Measurements from ENCODE around the gene OR11H7. TPM values are rescaled to one million over a fixed set of nuclear protein-coding genes. Genes with fewer than 3 reads are reported as not detected.
"Not testable (repeated sequence)": the region's sequence is repeated elsewhere in the genome, so short reads cannot be mapped to it uniquely, and the experiment has no call there.

The OR11H7 gene
- total RNA-seq, 2 experiments from 2014 or later, result not detected

GRCh38 chr14:20215196-20215595 lies 13.6 kb upstream of the OR11H7 start:
- Mint-ChIP-seq H3K4me1 (no peaks in the 10 kb centered on the region), H3K4me3 (no peak overlapping the region), H3K9me3 (no peaks in the 10 kb centered on the region), H3K27me3 (no peaks in the 10 kb centered on the region), H3K36me3 (ENCODE audit: low read depth) (no peaks in the 10 kb centered on the region), H3K27ac (no peak overlapping the region)
- CTCF ChIA-PET, result no interaction called here
- no peak for DNase-seq
- POLR2A ChIA-PET, result no interaction called here

DNA sequence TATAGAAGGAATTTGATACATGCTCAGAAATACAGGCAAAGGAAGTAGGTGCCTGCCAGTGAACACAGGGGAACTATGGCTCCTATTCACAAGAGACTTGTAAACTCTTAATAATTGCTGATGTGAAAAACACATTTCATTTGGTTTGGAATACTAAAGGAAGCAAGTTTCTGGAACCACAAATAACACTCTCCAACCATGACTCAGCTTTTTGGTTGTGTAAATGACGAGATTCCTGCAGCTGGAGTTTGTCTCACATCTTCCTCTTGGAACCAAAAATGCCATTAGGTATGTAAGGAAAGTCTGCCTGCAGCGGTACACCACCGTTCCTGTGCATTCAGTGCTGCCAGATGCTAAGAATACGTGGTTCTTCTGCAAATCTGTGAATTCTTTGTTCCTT lies 9.7 kb upstream of the OR11H7 start:
- no peaks in the 10 kb centered on the region for H3K36me3 Mint-ChIP-seq (ENCODE audit: low read depth)
- POLR2A ChIA-PET, result no interaction called here
- no peak overlapping the region for H3K27ac Mint-ChIP-seq
- no peaks in the 10 kb centered on the region for H3K9me3 Mint-ChIP-seq
- no peak for DNase-seq
- CTCF ChIA-PET, result no interaction called here
- H3K27me3 Mint-ChIP-seq, result peaks cover 1% of the 10 kb centered on the region
- no peak overlapping the region for H3K4me3 Mint-ChIP-seq
- no peaks in the 10 kb centered on the region for H3K4me1 Mint-ChIP-seq

DNA sequence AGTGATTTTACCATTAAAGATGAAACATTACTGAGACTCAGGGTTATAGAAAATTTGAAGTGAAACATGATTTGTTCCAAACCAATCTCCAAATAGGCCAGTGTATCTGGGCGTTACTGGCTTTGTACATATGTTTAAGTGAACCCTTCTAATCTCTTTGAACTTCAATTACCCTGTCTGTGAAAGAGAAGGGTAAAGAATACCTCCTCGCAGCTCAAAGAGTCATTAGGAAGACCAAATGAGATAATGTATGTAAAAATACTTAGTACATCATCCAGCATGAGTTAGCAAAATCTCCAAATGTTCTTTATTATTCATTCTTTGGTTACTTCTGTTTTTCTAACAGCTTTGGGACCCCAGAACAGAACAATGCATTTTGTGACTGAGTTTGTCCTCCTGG lies 5.4 kb upstream of the OR11H7 start, which contains the start of gene OR11H6:
TSS of gene OR11H6 (plus strand) at position 301 of the 400 bp plus-strand sequence. CDS start at position 301, 0 bp downstream.
- POLR2A ChIA-PET, result no interaction called here
- Mint-ChIP-seq H3K4me1 (no peaks in the 10 kb centered on the region), H3K9me3 (peaks cover 3% of the 10 kb centered on the region), H3K36me3 (ENCODE audit: low read depth) (no peaks in the 10 kb centered on the region), H3K4me3 (no peak within 1 kb of the TSS), H3K27ac (no peak within 1 kb of the TSS), H3K27me3 (peaks cover 1% of the 10 kb centered on the region)
- CTCF ChIA-PET, result no interaction called here
- no peak for DNase-seq

DNA sequence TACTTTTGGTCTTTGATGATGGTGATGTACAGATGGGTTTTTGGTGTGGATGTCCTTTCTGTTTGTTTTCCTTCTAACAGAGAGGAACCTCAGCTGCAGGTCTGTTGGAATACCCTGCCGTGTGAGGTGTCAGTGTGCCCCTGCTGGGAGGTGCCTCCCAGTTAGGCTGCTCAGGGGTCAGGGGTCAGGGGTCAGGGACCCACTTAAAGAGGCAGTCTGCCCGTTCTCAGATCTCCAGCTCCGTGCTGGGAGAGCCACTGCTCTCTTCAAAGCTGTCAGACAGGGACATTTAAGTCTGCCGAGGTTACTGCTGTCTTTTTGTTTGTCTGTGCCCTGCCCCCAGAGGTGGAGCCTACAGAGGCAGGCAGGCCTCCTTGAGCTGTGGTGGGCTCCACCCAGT lies 6.6 kb downstream of the OR11H7 start:
- H3K9me3 Mint-ChIP-seq; H3K27me3 Mint-ChIP-seq; H3K36me3 Mint-ChIP-seq (ENCODE audit: low read depth); DNase-seq; H3K4me1 Mint-ChIP-seq; CTCF ChIA-PET; POLR2A ChIA-PET; H3K4me3 Mint-ChIP-seq; H3K27ac Mint-ChIP-seq: not testable (repeated sequence)

- ChIA-PET CTCF (no interaction called here), POLR2A (no interaction called here)
- H3K4me1 Mint-ChIP-seq, result no peaks in the 10 kb centered on the region
- H3K36me3 Mint-ChIP-seq (ENCODE audit: low read depth), result no peaks in the 10 kb centered on the region
- no peak overlapping the region for H3K4me3 Mint-ChIP-seq
- no peak overlapping the region for H3K27ac Mint-ChIP-seq
- no peak for DNase-seq
- peaks cover 1% of the 10 kb centered on the region for H3K27me3 Mint-ChIP-seq
- peaks cover 4% of the 10 kb centered on the region for H3K9me3 Mint-ChIP-seq
Observed at GRCh38 chr14:20247646-20248246, 19.0 kb downstream of the OR11H7 start.

GRCh38 chr14:20262642-20263128 lies 33.9 kb downstream of the OR11H7 start:
- H3K4me3 Mint-ChIP-seq, result no peak overlapping the region
- H3K9me3 Mint-ChIP-seq, result no peaks in the 10 kb centered on the region
- H3K27ac Mint-ChIP-seq, result no peak overlapping the region
- no peak for DNase-seq
- H3K36me3 Mint-ChIP-seq (ENCODE audit: low read depth), result no peaks in the 10 kb centered on the region
- CTCF ChIA-PET, result no interaction called here
- POLR2A ChIA-PET, result no interaction called here
- no peaks in the 10 kb centered on the region for H3K4me1 Mint-ChIP-seq
- H3K27me3 Mint-ChIP-seq, result no peaks in the 10 kb centered on the region

- H3K9me3 Mint-ChIP-seq; H3K4me1 Mint-ChIP-seq; H3K27me3 Mint-ChIP-seq; DNase-seq; POLR2A ChIA-PET; CTCF ChIA-PET; H3K4me3 Mint-ChIP-seq; H3K36me3 Mint-ChIP-seq (ENCODE audit: low read depth); H3K27ac Mint-ChIP-seq: not testable (repeated sequence)
Observed at GRCh38 chr14:20264361-20264760, 35.6 kb downstream of the OR11H7 start.

DNA sequence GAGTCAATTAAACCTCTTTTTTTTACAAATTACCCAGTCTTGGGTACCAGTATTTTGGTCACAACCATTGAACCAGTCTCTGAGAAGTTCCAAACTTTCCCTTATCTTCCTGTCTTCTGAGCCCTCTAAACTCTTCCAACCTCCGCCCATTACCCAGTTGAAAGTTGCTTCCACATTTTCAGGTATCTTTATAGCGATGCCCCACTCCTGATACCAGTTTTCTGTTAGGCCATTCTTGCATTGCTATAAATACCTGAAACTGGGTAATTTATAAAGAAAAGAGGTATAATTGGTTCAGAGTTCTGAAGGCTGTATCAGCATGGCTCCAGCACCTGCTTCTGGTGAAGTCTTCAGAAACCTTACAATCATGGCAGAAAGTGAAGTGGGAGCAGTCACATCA lies 45.3 kb downstream of the OR11H7 start:
- Mint-ChIP-seq H3K36me3 (ENCODE audit: low read depth) (peaks cover 39% of the 10 kb centered on the region), H3K9me3 (peaks cover 24% of the 10 kb centered on the region), H3K27me3 (no peaks in the 10 kb centered on the region), H3K27ac (no peak overlapping the region), H3K4me1 (peaks cover 6% of the 10 kb centered on the region), H3K4me3 (no peak overlapping the region)
- POLR2A ChIA-PET, result no interaction called here
- no peak for DNase-seq
- CTCF ChIA-PET, result no interaction called here

- Mint-ChIP-seq H3K4me1 (peaks cover 18% of the 10 kb centered on the region), H3K27me3 (no peaks in the 10 kb centered on the region), H3K9me3 (peaks cover 17% of the 10 kb centered on the region), H3K27ac (no peak overlapping the region), H3K4me3 (no peak overlapping the region), H3K36me3 (ENCODE audit: low read depth) (peaks cover 58% of the 10 kb centered on the region)
- ChIA-PET CTCF (no interaction called here), POLR2A (no interaction called here)
- no peak for DNase-seq
Observed at GRCh38 chr14:20277409-20277808, 48.6 kb downstream of the OR11H7 start.

GRCh38 chr14:20278414-20278813 lies 49.6 kb downstream of the OR11H7 start:
- DNase-seq, result no peak
- peaks cover 15% of the 10 kb centered on the region for H3K9me3 Mint-ChIP-seq
- H3K4me1 Mint-ChIP-seq, result peaks cover 18% of the 10 kb centered on the region
- no peak overlapping the region for H3K4me3 Mint-ChIP-seq
- peaks cover 63% of the 10 kb centered on the region for H3K36me3 Mint-ChIP-seq (ENCODE audit: low read depth)
- ChIA-PET CTCF (no interaction called here), POLR2A (no interaction called here)
- H3K27me3 Mint-ChIP-seq, result no peaks in the 10 kb centered on the region
- no peak overlapping the region for H3K27ac Mint-ChIP-seq

DNA sequence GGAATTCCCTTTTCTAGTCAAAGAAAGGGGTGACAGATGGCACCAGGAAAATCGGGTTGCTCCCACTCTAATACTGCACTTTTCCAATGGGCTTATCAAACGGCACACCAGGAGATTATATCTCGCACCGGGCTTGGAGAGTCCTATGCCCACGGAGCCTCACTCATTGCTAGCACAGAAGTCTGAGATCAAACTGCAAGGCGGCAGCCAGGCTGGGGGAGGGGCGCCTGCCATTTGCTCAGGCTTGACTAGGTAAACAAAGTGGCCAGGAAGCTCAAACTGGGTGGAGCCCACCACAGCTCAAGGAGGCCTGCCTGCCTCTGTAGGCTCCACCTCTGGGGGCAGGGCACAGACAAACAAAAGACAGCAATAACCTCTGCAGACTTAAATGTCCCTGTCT lies 51.5 kb downstream of the OR11H7 start:
- POLR2A ChIA-PET, H3K4me3 Mint-ChIP-seq, H3K27me3 Mint-ChIP-seq, CTCF ChIA-PET, H3K9me3 Mint-ChIP-seq: not testable (repeated sequence)
- peak; percentile 47 for DNase-seq
- peaks cover 18% of the 10 kb centered on the region for H3K4me1 Mint-ChIP-seq
- peaks cover 62% of the 10 kb centered on the region for H3K36me3 Mint-ChIP-seq (ENCODE audit: low read depth)
- peak overlapping the region; percentile 65 for H3K27ac Mint-ChIP-seq

Other genes with a start within 250 kb of the OR11H7 start
- gene OR4Q2, start 226.8 kb upstream of the OR11H7 start, total RNA-seq, result not detected
- not detected for gene OR4K14, start 209.7 kb upstream of the OR11H7 start, total RNA-seq
- gene OR4K13, start 192.9 kb upstream of the OR11H7 start, total RNA-seq, result not detected
- gene OR4L1, start 168.9 kb upstream of the OR11H7 start, total RNA-seq, result not detected
- gene OR4K17, start 118.2 kb upstream of the OR11H7 start, total RNA-seq, result not detected
- gene OR4N5, start 90.2 kb upstream of the OR11H7 start, total RNA-seq, result not detected
- gene OR11G2, start 38.1 kb upstream of the OR11H7 start, total RNA-seq, result not detected
- gene OR11H6, start 5.3 kb upstream of the OR11H7 start, total RNA-seq, result not detected
- not detected for gene OR11H4, start 10.3 kb downstream of the OR11H7 start, total RNA-seq
- 10 to 100 TPM; 20.5 to 21.2 TPM for gene TTC5, start 77.0 kb downstream of the OR11H7 start, total RNA-seq
- 10 to 100 TPM; 39.3 to 43.4 TPM for gene CCNB1IP1, start 104.3 kb downstream of the OR11H7 start, total RNA-seq
- gene PARP2, start 114.7 kb downstream of the OR11H7 start, total RNA-seq, result 10 to 100 TPM; 27.1 to 28.7 TPM
- 10 to 100 TPM; 60.7 to 63.5 TPM for gene TEP1, start 184.5 kb downstream of the OR11H7 start, total RNA-seq
- gene KLHL33, start 207.2 kb downstream of the OR11H7 start, total RNA-seq, result under 1 TPM in 1 of 2 experiments, not detected in 1; 0.05 TPM
- gene OSGEP, start 225.8 kb downstream of the OR11H7 start, total RNA-seq, result 10 to 100 TPM; 35.8 to 40.3 TPM
- 100 to 1,000 TPM in 1 of 2 experiments, 10 to 100 TPM in 1; 91.9 to 103 TPM for gene APEX1, start 226.2 kb downstream of the OR11H7 start, total RNA-seq
- gene PIP4P1, start 232.5 kb downstream of the OR11H7 start, total RNA-seq, result 10 to 100 TPM; 39.5 to 42.9 TPM
- 100 to 1,000 TPM; 207 to 210 TPM for gene PNP, start 240.4 kb downstream of the OR11H7 start, total RNA-seq